ENCODE measurements around the gene CACNA2D3.

The CACNA2D3 gene

DNA sequence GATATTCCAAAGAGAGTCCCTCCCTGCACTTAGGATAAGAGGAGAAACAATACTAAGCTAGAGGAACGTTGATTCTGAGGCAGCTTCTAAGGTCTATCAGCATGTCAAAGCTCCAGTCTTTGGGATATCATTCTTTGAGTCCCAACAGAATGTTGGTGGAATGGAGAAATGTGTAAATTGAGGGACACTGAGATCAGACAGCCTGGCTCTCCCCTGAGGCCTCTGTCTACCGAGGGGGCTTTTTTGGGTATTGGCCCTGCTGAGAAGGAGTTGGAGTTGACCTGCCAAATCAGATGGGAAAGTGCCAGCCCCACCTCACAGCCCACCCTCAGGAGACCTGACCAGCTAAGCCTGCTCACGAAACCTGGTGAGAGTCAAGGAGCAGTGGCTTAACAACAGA is 833.1 kb downstream of the CACNA2D3 start:
- H3K36me3 Mint-ChIP-seq (ENCODE audit: low read depth), result no peaks in the 10 kb centered on the region
- H3K27ac Mint-ChIP-seq, result no peak overlapping the region
- H3K4me1 Mint-ChIP-seq (ENCODE audit: low read depth), result no peaks in the 10 kb centered on the region
- no peak for DNase-seq (ENCODE audit: low spot score)
- no peak overlapping the region for H3K4me3 Mint-ChIP-seq
- H3K27me3 Mint-ChIP-seq (ENCODE audit: low read depth), result no peaks in the 10 kb centered on the region
- no peaks in the 10 kb centered on the region for H3K9me3 Mint-ChIP-seq

DNA sequence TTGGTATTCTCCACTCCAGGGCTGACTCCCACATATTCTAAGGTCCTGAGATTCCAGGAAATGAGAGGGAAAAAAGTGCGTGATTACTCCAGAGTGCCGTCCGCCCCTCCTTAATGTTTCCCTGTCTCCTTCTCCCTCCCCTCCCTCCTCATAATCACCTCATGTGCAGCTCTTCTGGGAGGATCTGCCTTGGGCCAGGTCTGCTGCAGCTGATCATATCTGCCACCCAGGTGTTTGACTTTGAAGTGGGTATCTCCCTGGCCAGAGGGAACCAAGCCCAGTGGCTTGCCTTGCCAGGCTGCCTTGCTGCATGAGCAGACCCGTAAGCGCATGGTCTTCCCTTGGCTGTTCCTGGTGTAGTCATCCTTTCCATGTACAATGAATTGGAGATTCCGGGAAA is 833.6 kb downstream of the CACNA2D3 start:
- H3K27me3 Mint-ChIP-seq (ENCODE audit: low read depth), result no peaks in the 10 kb centered on the region
- H3K36me3 Mint-ChIP-seq (ENCODE audit: low read depth), result no peaks in the 10 kb centered on the region
- DNase-seq (ENCODE audit: low spot score), result no peak
- no peak overlapping the region for H3K27ac Mint-ChIP-seq
- no peak overlapping the region for H3K4me3 Mint-ChIP-seq
- no peaks in the 10 kb centered on the region for H3K9me3 Mint-ChIP-seq
- no peaks in the 10 kb centered on the region for H3K4me1 Mint-ChIP-seq (ENCODE audit: low read depth)

DNA sequence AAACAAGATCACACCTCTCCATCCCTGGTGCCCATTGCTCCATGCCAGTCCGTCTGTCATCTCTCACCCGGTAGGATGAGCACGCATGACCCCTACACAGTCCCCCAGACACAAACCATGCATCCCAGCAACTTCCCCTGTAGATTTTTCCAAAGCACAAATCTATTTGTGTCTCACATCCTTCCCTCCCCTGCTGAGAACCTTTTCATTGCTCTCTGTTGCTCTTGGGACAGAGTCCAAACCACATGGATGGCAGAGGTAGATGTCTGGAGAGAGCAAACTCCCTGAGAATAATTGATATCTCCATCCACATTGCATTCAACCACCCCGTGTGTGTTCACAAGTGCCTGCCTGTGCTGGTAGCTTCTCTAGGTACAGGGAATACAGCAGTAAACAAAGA is 835.4 kb downstream of the CACNA2D3 start:
- H3K27me3 Mint-ChIP-seq (ENCODE audit: low read depth), result no peaks in the 10 kb centered on the region
- no peaks in the 10 kb centered on the region for H3K36me3 Mint-ChIP-seq (ENCODE audit: low read depth)
- DNase-seq (ENCODE audit: low spot score), result no peak
- no peak overlapping the region for H3K4me3 Mint-ChIP-seq
- H3K9me3 Mint-ChIP-seq, result no peaks in the 10 kb centered on the region
- H3K27ac Mint-ChIP-seq, result no peak overlapping the region
- H3K4me1 Mint-ChIP-seq (ENCODE audit: low read depth), result no peaks in the 10 kb centered on the region

DNA sequence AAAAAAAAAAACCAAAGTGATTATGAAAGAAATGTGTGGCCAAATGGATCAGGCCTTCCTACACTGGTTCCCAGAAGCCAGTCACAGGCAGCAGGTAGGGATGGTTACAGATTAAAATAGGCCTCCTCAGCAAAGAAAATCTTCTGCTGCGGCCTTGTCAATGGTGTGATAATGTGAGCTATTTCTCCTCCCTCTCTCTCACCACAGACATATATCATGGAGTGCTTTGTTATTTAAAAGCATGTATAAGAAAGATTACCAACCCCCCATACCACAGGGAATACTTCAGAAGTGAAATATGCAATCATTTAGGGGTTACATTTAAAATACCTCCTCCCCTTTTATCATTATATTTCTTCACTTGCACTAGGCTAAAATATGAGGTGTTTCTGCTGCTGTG is 837.7 kb downstream of the CACNA2D3 start:
- Mint-ChIP-seq H3K9me3 (no peaks in the 10 kb centered on the region), H3K27me3 (ENCODE audit: low read depth) (no peaks in the 10 kb centered on the region), H3K4me3 (no peak overlapping the region), H3K4me1 (ENCODE audit: low read depth) (no peaks in the 10 kb centered on the region), H3K36me3 (ENCODE audit: low read depth) (no peaks in the 10 kb centered on the region), H3K27ac (no peak overlapping the region)
- DNase-seq (ENCODE audit: low spot score), result no peak

GRCh38 chr3:54960701-54961100 is 838.3 kb downstream of the CACNA2D3 start:
- Mint-ChIP-seq H3K4me1 (ENCODE audit: low read depth) (no peaks in the 10 kb centered on the region), H3K36me3 (ENCODE audit: low read depth) (no peaks in the 10 kb centered on the region), H3K4me3 (no peak overlapping the region), H3K9me3 (no peaks in the 10 kb centered on the region), H3K27me3 (ENCODE audit: low read depth) (no peaks in the 10 kb centered on the region), H3K27ac (no peak overlapping the region)
- no peak for DNase-seq (ENCODE audit: low spot score)

- no peak overlapping the region for H3K27ac Mint-ChIP-seq
- no peak overlapping the region for H3K4me3 Mint-ChIP-seq
- no peaks in the 10 kb centered on the region for H3K4me1 Mint-ChIP-seq (ENCODE audit: low read depth)
- no peaks in the 10 kb centered on the region for H3K27me3 Mint-ChIP-seq (ENCODE audit: low read depth)
- no peaks in the 10 kb centered on the region for H3K9me3 Mint-ChIP-seq
- no peak for DNase-seq (ENCODE audit: low spot score)
- H3K36me3 Mint-ChIP-seq (ENCODE audit: low read depth), result no peaks in the 10 kb centered on the region
Measured at GRCh38 chr3:54962200-54962599, 839.8 kb downstream of the CACNA2D3 start.

GRCh38 chr3:54963641-54964040 is 841.3 kb downstream of the CACNA2D3 start:
- Mint-ChIP-seq H3K9me3 (no peaks in the 10 kb centered on the region), H3K27me3 (ENCODE audit: low read depth) (no peaks in the 10 kb centered on the region), H3K4me3 (no peak overlapping the region), H3K4me1 (ENCODE audit: low read depth) (no peaks in the 10 kb centered on the region), H3K27ac (no peak overlapping the region), H3K36me3 (ENCODE audit: low read depth) (no peaks in the 10 kb centered on the region)
- DNase-seq (ENCODE audit: low spot score), result no peak

DNA sequence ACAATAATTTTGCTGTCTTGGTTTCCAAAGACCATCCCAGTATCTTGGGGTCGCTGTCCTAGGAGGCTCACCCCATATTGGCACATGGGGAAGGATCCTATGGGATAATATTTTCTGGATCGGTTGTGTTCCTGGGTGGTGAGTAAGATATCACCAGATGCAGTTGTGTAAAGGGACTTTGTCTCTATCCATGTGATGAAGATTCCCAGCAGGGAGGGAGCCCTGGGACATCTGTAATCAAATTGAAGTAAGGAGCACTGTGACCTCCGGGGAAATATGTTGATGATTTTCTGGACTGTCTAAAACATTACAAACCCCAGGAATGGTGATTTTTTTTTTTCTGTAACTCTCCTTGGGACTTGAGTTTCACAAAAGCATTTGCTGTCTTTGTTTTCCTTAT is 841.7 kb downstream of the CACNA2D3 start:
- Mint-ChIP-seq H3K4me3 (no peak overlapping the region), H3K9me3 (no peaks in the 10 kb centered on the region), H3K27ac (no peak overlapping the region), H3K4me1 (ENCODE audit: low read depth) (no peaks in the 10 kb centered on the region), H3K27me3 (ENCODE audit: low read depth) (no peaks in the 10 kb centered on the region), H3K36me3 (ENCODE audit: low read depth) (no peaks in the 10 kb centered on the region)
- no peak for DNase-seq (ENCODE audit: low spot score)

- H3K36me3 Mint-ChIP-seq (ENCODE audit: low read depth), result no peaks in the 10 kb centered on the region
- H3K4me1 Mint-ChIP-seq (ENCODE audit: low read depth), result no peaks in the 10 kb centered on the region
- H3K27ac Mint-ChIP-seq, result no peak overlapping the region
- H3K9me3 Mint-ChIP-seq, result peaks cover 3% of the 10 kb centered on the region
- no peaks in the 10 kb centered on the region for H3K27me3 Mint-ChIP-seq (ENCODE audit: low read depth)
- DNase-seq (ENCODE audit: low spot score), result no peak
- no peak overlapping the region for H3K4me3 Mint-ChIP-seq
Measured at GRCh38 chr3:54965746-54966145, 843.4 kb downstream of the CACNA2D3 start.

DNA sequence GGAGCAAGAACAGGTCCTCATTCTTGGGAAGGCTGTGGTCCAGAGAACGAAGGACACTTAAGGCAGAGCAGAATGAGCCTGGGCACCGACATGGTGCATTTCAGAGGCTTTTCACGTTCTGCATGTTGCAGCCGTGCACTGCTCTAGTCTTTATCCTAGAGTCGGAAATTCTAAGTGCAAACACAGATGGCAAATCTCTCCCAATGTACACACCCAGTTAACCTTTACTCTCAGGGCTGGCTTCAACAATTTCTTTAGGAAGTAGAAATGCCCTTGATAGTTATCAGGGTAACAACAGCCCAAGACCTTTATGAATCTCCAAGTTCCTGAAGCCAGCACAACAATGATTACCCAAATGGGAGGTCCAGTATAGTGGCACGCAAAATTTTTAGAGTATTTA is 844.6 kb downstream of the CACNA2D3 start:
- H3K4me1 Mint-ChIP-seq (ENCODE audit: low read depth), result no peaks in the 10 kb centered on the region
- no peak overlapping the region for H3K4me3 Mint-ChIP-seq
- peaks cover 5% of the 10 kb centered on the region for H3K9me3 Mint-ChIP-seq
- no peak for DNase-seq (ENCODE audit: low spot score)
- H3K36me3 Mint-ChIP-seq (ENCODE audit: low read depth), result no peaks in the 10 kb centered on the region
- H3K27me3 Mint-ChIP-seq (ENCODE audit: low read depth), result no peaks in the 10 kb centered on the region
- H3K27ac Mint-ChIP-seq, result no peak overlapping the region

- Mint-ChIP-seq H3K27me3 (ENCODE audit: low read depth) (no peaks in the 10 kb centered on the region), H3K4me1 (ENCODE audit: low read depth) (no peaks in the 10 kb centered on the region), H3K36me3 (ENCODE audit: low read depth) (no peaks in the 10 kb centered on the region), H3K9me3 (peaks cover 5% of the 10 kb centered on the region), H3K27ac (no peak overlapping the region), H3K4me3 (no peak overlapping the region)
- no peak for DNase-seq (ENCODE audit: low spot score)
Measured at GRCh38 chr3:54967731-54968161, 845.4 kb downstream of the CACNA2D3 start.

GRCh38 chr3:54968546-54969172 is 846.3 kb downstream of the CACNA2D3 start:
- no peak overlapping the region for H3K27ac Mint-ChIP-seq
- no peak overlapping the region for H3K4me3 Mint-ChIP-seq
- H3K36me3 Mint-ChIP-seq (ENCODE audit: low read depth), result no peaks in the 10 kb centered on the region
- H3K9me3 Mint-ChIP-seq, result peaks cover 5% of the 10 kb centered on the region
- DNase-seq (ENCODE audit: low spot score), result no peak
- no peaks in the 10 kb centered on the region for H3K27me3 Mint-ChIP-seq (ENCODE audit: low read depth)
- H3K4me1 Mint-ChIP-seq (ENCODE audit: low read depth), result no peaks in the 10 kb centered on the region

- H3K9me3 Mint-ChIP-seq, result peaks cover 5% of the 10 kb centered on the region
- H3K27me3 Mint-ChIP-seq (ENCODE audit: low read depth), result no peaks in the 10 kb centered on the region
- no peak overlapping the region for H3K4me3 Mint-ChIP-seq
- DNase-seq (ENCODE audit: low spot score), result no peak
- H3K36me3 Mint-ChIP-seq (ENCODE audit: low read depth), result no peaks in the 10 kb centered on the region
- no peaks in the 10 kb centered on the region for H3K4me1 Mint-ChIP-seq (ENCODE audit: low read depth)
- H3K27ac Mint-ChIP-seq, result no peak overlapping the region
Measured at GRCh38 chr3:54969652-54970051, 847.3 kb downstream of the CACNA2D3 start.

- Mint-ChIP-seq H3K4me3 (no peak overlapping the region), H3K27me3 (ENCODE audit: low read depth) (no peaks in the 10 kb centered on the region), H3K36me3 (ENCODE audit: low read depth) (no peaks in the 10 kb centered on the region), H3K27ac (no peak overlapping the region), H3K4me1 (ENCODE audit: low read depth) (no peaks in the 10 kb centered on the region), H3K9me3 (peaks cover 5% of the 10 kb centered on the region)
- no peak for DNase-seq (ENCODE audit: low spot score)
Measured at GRCh38 chr3:54970895-54971294, 848.5 kb downstream of the CACNA2D3 start.

DNA sequence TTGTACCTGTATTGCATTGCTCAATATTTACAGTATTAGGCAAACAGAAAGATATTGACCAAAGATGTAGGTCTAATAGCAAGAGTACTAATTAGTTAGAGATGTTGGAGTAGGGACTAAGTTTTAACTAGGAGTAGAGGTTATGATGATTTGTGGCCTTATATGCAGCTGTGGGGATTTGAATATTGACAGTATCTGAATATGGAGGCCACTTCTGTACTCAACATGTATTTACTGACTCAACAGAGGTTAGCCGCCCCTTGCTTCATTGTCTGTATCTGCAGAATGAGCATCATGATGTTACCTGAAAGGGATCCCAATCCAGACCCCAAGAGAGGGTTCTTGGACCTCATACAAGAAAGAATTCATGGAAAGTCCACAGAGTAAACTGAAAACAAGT is 855.1 kb downstream of the CACNA2D3 start:
- Mint-ChIP-seq H3K4me3 (no peak overlapping the region), H3K27ac (no peak overlapping the region), H3K27me3 (ENCODE audit: low read depth) (no peaks in the 10 kb centered on the region), H3K4me1 (ENCODE audit: low read depth) (no peaks in the 10 kb centered on the region), H3K36me3 (ENCODE audit: low read depth) (no peaks in the 10 kb centered on the region), H3K9me3 (no peaks in the 10 kb centered on the region)
- no peak for DNase-seq (ENCODE audit: low spot score)
